GM18499 (cell line): ENCODE data around the gene RNF2.

Experiments used
- ATAC-seq: cut with Tn5 transposase; IDR thresholded peaks from one replicate; pipeline ENCODE4 v1.9.1; 2021; ENCODE audit warnings: moderate number of reproducible peaks; ENCODE audit not compliant: insufficient read depth, unreplicated experiment

RNF2 gene

DNA sequence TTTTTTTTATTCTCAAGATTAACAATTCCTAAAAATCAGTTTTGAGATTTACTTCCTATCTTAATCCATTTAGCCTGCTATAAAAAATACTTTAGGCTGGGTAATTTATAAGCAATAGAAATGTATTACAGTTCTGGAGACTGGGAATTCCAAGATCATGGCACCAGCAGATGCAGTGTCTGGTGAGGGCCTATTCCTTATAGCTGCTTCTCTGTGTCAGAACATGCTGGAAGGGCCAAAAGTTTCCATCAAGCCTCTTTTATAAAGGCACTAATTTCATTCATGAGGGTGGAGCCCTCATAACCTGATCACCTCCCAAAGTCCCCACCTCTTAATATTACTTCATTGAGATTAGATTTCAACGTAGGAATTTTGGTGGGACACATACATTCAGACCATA lies 41.7 kb downstream of the RNF2 start:
- no peak for ATAC-seq

DNA sequence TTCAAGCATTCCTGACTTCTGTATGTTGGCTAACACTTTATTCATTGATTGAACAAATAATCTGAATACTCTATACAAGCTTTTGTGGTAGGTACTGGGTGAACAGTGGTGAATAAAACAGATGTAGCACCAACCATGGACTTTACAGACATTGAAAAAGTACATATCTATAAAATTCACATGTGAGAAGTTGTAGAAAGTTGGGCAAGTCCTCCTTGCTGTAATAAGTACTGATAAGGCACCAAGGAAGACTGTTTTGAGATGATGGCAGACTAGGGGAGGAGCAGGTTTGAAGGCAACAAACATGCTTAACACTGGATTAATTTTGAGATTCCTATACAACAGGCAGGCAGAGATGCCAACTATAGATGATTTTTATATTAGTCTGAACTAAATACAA lies 42.4 kb downstream of the RNF2 start:
- no peak for ATAC-seq

DNA sequence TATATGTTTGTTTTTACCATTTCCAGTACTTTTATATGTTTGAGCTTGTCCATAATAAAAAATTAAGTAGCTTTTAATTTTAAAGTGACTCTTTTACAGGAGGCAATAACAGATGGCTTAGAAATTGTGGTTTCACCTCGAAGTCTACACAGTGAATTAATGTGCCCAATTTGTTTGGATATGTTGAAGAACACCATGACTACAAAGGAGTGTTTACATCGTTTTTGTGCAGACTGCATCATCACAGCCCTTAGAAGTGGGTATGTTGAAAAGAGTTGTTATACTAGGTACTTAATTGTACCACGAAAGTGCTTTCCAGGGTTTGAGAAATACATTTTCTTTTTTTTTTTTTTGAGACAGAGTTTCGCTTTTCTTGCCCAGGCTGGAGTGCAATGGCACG lies 46.1 kb downstream of the RNF2 start:
- no peak for ATAC-seq

DNA sequence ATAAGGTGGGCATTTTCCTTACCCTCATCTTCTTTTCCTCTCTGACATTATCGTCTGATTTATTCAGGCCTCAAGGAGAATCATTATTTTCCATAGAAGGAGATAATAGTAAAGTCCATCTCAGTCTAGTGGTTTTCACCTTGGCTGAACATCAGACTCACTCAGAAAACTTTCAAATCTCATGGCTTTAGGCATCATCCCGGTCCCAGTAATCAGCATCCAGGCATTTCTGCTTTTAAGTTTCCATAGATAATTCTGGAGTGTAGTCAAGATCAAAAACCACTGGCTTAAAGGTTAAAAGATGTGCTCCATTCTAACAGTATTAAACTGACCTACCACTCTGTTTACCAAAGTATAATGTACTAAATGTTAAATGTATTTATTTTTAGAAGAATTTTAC lies 49.4 kb downstream of the RNF2 start:
- no peak for ATAC-seq

DNA sequence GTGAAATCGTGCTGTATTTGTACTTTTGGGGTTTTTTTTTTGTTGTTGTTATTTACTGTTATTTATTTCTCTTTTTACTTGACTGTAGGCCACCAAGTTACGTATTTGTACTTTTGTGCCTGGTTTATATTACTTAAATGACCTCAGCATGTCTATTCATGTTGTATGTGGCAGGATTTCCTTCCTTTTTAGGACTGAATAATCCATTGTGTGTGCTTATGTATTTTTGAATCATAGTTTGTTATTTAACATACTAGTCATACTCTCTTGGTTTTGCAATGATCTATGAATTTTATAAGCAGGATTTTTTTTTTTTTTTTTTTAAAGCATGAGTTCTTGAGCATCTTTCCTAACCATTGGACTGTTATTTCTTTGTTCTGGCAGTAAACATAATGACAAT lies 51.2 kb downstream of the RNF2 start:
- no peak for ATAC-seq

DNA sequence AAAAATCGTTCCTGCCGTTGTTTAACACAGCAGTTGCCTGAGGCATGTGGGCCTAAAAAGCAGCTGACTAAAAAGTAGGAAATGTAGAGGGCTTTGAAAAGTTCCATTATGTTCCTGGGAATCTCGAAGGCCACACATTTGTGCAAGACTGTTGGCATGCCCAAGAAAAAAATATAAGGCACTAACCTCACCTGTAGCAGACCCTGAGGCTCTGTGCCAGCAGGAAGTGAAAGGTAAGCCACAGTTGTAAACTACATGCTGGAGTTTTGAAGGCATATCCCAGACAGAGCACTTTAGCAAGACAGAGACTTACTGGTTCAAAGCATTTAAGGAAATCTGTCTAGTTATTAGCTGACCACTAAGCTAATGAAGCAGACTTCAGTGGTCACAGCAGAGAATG lies 58.7 kb downstream of the RNF2 start:
- no peak for ATAC-seq

DNA sequence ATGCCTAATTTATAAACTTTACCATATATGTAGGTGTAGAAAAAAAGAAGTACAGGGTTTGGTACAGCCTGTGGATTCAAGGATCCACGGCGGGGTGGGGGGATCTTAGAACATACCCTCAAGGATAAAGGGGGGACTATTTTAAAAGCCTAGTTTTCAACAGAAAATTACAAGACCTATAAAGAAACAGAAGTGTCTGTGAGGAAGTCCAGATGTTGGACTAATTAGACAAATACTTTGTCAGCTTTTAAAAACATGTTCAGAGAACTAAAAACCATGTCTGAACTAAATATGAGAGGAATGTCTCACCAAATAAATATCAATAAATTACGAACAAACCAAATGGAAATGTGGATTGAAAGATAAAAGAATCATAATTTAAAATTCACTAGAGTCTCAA lies 59.8 kb downstream of the RNF2 start:
- ATAC-seq = no peak

DNA sequence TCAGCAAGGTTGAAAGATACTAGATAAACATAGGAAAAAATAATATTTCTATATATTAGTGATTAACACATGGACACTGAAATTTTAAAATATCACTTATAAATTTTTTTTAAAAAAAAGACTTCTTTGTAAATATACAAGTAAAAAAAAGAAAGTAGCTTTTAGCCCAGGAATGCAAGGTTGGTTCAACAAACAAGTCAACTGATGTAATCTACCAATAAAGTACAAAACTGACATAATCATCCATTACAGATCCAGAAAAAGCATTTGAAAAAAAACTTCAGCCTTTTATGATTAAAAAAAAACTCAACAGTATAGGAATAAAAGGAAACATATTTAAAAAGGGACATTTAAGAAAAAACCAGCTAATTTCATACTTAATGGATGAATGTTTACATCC lies 63.0 kb downstream of the RNF2 start:
- ATAC-seq = no peak

DNA sequence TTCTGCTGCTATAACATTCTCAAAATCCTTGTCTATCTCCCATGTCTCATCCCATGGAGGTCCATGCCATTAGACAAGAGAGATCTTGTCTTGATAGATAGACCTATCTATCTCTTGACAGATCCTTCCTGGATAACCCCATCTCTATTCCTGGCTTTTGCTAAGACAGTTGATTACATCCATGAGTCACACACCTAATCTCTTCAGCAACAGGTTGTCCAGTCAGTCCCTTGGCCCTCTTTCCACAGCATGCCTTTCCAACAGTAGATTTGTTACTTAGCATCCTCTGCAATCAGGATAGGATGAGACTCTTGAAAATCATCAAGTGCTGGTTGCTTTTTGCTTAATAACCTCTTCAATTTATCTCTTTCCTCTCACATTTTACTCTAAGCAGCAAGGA lies 64.8 kb downstream of the RNF2 start:
- no peak for ATAC-seq

DNA sequence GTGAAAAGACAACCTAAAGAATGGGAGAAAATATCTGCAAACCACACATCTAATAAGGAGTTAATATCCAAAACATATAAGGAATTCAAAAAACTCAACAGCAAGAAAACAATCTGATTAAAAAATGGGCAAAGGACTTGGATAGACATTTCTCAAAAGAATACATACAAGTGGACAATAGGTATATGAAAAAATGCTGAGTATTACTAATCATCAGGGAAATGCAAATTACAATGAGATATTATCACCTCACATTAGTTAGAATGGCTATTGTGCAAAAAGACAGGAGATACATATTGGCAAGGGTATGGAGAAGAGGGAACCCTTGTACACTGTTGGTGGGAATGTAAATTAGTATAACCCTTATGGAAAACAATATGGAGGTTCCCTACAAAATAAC lies 66.5 kb downstream of the RNF2 start:
- ATAC-seq = no peak

DNA sequence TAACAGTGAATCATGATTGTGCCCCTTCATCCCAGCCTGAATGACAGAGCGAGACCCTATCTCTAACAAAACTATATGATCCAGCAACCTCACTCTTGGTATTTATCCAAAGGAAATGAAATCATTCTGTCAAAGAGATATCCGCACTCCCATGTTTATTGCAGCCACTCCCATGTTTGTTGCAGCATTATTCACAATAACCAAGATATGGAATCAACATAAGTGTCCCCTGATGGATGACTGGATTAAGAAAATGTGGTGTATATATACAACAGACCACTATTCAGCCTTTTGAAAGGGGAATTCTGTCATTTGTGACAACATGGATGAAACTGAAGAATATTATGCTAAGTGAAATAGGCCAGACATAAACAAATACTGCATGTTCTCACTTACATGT lies 67.0 kb downstream of the RNF2 start:
- ATAC-seq = no peak

DNA sequence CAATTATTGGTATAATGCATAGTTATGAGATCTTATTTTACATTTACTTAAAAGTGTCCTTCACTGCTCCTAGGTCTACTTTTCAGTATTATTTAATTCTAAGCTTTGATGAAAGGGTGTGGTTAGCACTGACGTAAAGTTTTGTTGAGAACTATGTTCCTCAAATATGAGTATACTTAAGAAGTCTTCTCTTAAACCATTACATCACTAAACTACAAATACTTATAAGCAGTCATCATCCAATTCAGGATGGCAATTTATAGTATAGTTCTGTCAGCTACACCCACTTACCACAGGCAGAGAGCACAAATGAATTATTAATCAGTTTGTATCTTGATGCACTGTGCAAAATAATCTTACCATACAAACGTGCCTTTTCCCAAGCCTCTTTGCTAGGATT lies 84.3 kb downstream of the RNF2 start:
- no peak for ATAC-seq

DNA sequence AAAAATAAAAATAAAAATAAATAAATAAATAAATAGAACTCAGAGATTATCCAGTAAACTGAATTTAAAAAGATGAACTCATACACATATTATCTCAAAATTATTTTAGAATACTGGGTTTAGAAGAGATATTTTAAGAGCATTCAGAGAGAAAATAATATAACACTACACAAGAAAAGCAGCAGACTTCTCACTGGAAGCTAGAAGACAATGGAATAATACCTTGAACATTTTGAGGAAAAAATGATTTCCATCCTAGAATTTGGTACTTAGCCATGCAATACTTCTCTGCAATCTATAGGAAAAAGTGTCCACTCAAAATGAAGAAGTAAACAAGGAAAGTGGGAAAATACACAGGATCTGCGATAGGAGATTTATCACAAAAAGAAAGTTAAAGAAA lies 87.2 kb downstream of the RNF2 start:
- no peak for ATAC-seq

DNA sequence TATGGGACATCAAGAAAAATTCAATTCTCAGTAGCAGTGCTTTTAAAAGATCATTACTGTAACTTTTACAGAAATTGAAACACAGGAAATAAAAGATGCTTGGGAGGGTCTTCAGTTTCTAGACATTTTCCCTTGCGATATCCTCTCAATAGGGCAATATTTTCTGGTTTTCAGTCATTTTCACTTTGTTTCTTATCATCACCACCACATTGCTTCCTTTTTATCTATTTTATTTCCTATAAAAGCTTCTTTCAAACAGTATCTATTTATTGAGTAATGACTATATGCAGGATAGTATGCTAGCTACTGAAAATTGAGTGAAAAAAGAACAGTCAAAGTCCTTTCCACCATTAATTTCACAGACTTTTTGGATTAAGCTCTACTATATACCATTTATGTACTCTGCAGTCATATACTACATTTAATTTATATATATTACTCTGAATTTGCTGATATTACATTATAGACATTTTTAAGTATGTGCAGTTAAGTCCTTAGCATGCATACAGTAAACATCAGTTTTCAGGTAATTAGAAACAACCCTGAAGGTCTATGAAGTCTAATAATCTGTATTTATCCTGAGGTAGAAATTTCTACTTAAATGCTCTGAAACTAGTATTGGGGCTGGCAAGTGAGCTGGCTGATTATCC lies 92.7 kb downstream of the RNF2 start:
- no peak for ATAC-seq

DNA sequence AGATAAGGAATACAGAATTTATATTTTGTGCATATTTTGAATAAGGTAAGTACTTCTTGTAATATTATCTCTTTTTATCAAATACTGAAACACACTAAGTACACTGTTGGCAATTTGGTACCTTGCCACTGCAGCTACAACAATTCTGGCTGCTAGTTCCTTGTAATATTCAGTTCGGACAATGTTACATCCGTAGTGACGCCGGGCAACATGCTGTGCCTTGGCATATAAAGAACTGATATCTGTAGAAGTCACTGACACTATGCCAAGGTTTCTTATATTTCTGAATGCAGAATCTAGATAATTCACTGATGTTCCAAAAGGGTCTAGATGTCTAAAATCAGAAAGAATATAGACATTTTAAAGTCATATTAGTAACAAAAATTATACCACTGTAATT lies 93.9 kb downstream of the RNF2 start:
- ATAC-seq = no peak

DNA sequence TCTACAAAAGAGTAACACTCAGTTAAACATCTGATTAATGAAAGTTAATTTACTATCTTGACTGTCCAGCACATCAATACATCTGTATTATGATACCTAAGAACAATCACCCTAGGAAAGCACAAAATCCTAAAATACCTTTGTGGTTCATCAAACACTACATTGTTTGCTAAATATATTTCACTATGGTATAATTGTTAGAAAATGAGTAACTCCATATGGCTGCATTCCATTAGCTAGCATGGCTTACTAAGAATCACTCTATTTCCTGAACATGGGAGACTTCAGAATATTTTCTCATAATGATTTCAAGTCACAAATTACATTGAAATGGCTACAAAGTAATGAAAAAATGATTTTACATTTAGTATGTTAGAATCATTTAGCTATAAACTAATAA lies 98.9 kb downstream of the RNF2 start:
- ATAC-seq = no peak

DNA sequence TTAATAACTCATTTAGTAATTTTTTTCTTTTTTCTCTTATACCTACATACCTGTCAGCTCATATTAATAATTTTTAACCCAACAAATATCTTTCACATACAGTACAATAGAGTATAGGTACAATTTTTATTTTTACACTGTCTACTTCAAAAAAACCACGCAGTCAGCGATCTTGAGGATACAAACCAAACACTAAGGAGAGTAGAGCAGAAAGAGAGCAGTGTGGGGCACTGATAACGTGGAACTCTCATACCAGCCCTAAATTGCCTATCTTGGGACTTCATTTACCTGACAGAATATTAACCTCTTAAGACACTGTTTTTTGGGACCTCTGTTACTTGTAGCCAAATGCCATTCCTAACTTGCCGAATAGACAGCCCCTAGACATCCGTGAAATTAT lies 105.9 kb downstream of the RNF2 start:
- ATAC-seq = no peak
